K562 (cell line): Measurements from ENCODE around the gene CIAO3. TPM values are rescaled to one million over a fixed set of nuclear protein-coding genes. Genes with fewer than 3 reads are reported as not detected.
A peak's percentile ranks its signal among the peaks of the same experiment; 100 is the strongest.

Experiments
- ATAC-seq: fragments of 200-7000 bp; cut with Tn5 transposase; 3 replicates; pipeline ENCODE4 v1.9.1; 2020; ENCODE audit warnings: moderate library complexity
- BruUV-seq: library from RNA; stranded (reverse); fragments of 400-500 nt; replicated peaks from 2 replicates; lab custom pipeline; 2021; lab: Mats Ljungman, UMichigan
- CTCF ChIA-PET: fragments of 300-600 bp; formaldehyde crosslinking; extraction: SDS; loops from one replicate; lab custom pipeline; 2021; ENCODE audit warnings: low intra/inter-chr PET ratio; lab: Yijun Ruan, JAX
- POLR2A ChIA-PET: fragments of 300-600, 350-650 bp; sonication (Branson Sonifier 250); formaldehyde crosslinking; extraction: SDS; loops from one replicate; lab custom pipeline; 2021; ENCODE audit warnings: antibody characterized with exemption, inconsistent platforms; lab: Yijun Ruan, JAX
- DNase-seq, 4 experiments: peaks; one replicate each; pipeline versions ENCODE4 v3.0.0 to v3.0.0-alpha.2; 2011 to 2018; ENCODE audit warnings: low spot score in 3 of 4, mixed read lengths in 3 of 4; ENCODE audit errors: extremely low read depth in 1 of 4
- FAIRE-seq: peaks from 2 replicates; lab custom pipeline; 2011; peaks lifted over from hg19 to GRCh38; lab: Jason Lieb, UNC
- H2AFZ ChIP-seq: 2 replicates; pipeline ENCODE4 v1.6.0; 2011; ENCODE audit warnings: low read depth, low read length, control low read depth, inconsistent platforms
- H3K27ac ChIP-seq: fragments of 200-600 bp; 3 replicates; pipeline ENCODE4 v1.8.0; 2011; ENCODE audit warnings: low read depth, mild to moderate bottlenecking, control low read depth, inconsistent platforms, low read length, moderate library complexity, mixed read lengths; ENCODE audit errors: extremely low read depth
- H3K27me3 ChIP-seq, 2 experiments: fragments of 300-600 bp in 1 of 2; 2 replicates in 1 of 2; 3 replicates in 1 of 2; pipeline versions ENCODE4 v1.6.0 to v1.8.0; 2011; ENCODE audit warnings: inconsistent platforms in 2 of 2, low read length in 2 of 2, mild to moderate bottlenecking in 1 of 2, mixed read lengths in 1 of 2, moderate library complexity in 1 of 2; ENCODE audit not compliant: control insufficient read depth in 2 of 2, insufficient read depth in 2 of 2
- H3K36me3 ChIP-seq: fragments of 300-600 bp; 3 replicates; pipeline ENCODE4 v1.8.0; 2011; ENCODE audit warnings: mild to moderate bottlenecking, low read length, inconsistent platforms; ENCODE audit not compliant: control insufficient read depth, insufficient read depth
- H3K4me1 ChIP-seq, 2 experiments: fragments of 200-600 bp in 1 of 2; replicated peaks in 1 of 2; 2 replicates in 1 of 2; 3 replicates in 1 of 2; pipeline versions ENCODE4 v1.5.1 to v1.8.0; 2011; ENCODE audit warnings: inconsistent platforms in 2 of 2, low read length in 2 of 2, mild to moderate bottlenecking in 1 of 2, mixed read lengths in 1 of 2, moderate library complexity in 1 of 2; ENCODE audit not compliant: control insufficient read depth in 2 of 2, insufficient read depth in 2 of 2
- H3K4me2 ChIP-seq: 2 replicates; pipeline ENCODE4 v1.6.1; 2011; ENCODE audit warnings: low read length, control low read depth, inconsistent platforms, mixed read lengths; ENCODE audit not compliant: insufficient read depth
- H3K4me3 ChIP-seq: fragments of 200-600 bp; sonication (generic), shearing (Covaris generic); 2 replicates; pipeline ENCODE4 v1.5.1; 2016; ENCODE audit warnings: control low read depth, inconsistent platforms
- H3K79me2 ChIP-seq: fragments of 200-600 bp; 3 replicates; pipeline ENCODE4 v1.8.0; 2011; ENCODE audit warnings: low read length, inconsistent platforms; ENCODE audit not compliant: control insufficient read depth, insufficient read depth
- H3K9ac ChIP-seq, 2 experiments: 2 replicates each; pipeline versions ENCODE4 v1.6.0 to v1.6.1; 2011; ENCODE audit warnings: low read depth in 2 of 2, low read length in 2 of 2, control low read depth in 1 of 2, inconsistent platforms in 1 of 2, mild to moderate bottlenecking in 1 of 2, mixed read lengths in 1 of 2; ENCODE audit not compliant: insufficient read depth in 1 of 2
- H3K9me1 ChIP-seq: one replicate; pipeline ENCODE4 v1.6.0; 2011; ENCODE audit warnings: inconsistent platforms, mild to moderate bottlenecking, low read length, moderate library complexity; ENCODE audit not compliant: control insufficient read depth, insufficient read depth
- H3K9me3 ChIP-seq: replicated peaks from 2 replicates; pipeline ENCODE4 v1.5.1; 2011; ENCODE audit warnings: low read depth, low read length, inconsistent platforms; ENCODE audit not compliant: control insufficient read depth, insufficient read depth
- H4K20me1 ChIP-seq: replicated peaks from 2 replicates; pipeline ENCODE4 v1.6.1; 2011; ENCODE audit warnings: low read length, inconsistent platforms, mixed read lengths; ENCODE audit not compliant: control insufficient read depth, insufficient read depth
- E4F1 ChIP-seq: fragments of 250-450 bp; sonication (Bioruptor Pico); IDR thresholded peaks from 2 replicates; pipeline ENCODE4 v1.5.0; 2021; ENCODE audit warnings: mild to moderate bottlenecking, borderline replicate concordance
- EGR1 ChIP-seq: fragments of 450-650 bp; conservative IDR thresholded peaks from 2 replicates; pipeline ENCODE4 v1.6.1; 2017; ENCODE audit warnings: mild to moderate bottlenecking
- WGBS: fragments of 100-300 bp; shearing (Covaris generic); methylation state at CpG from one replicate; pipeline ENCODE4 v1.1.6; 2016; ENCODE audit warnings: low coverage, mixed read lengths; ENCODE audit not compliant: insufficient coverage; ENCODE audit errors: missing lambda C conversion rate; 5-methylcytosine and 5-hydroxymethylcytosine counted together
- in situ Hi-C: fragments of 300-500 bp; cut with MboI; formaldehyde crosslinking; loops from 4 replicates; pipeline ENCODE4 v1.15.0; 2018; ENCODE audit warnings: inconsistent platforms, mixed read lengths
- intact Hi-C: fragments of 100-400 bp; cut with micrococcal nuclease; formaldehyde crosslinking; loops from 2 replicates; pipeline ENCODE4 v1.14.2; 2022
- polyA plus RNA-seq, 8 experiments: library from polyadenylated mRNA; depleted of rRNA in 4 of 8; stranded (reverse) in 5 of 8; unstranded in 3 of 8; fragments of >200 nt; fragmentation: Nextera tagmentation in 2 of 8; fragmentation: Illumina TruSeq in 1 of 8; extraction: Ambion mirVana in 2 of 8; extraction: Trizol in 1 of 8; gene quantifications; 2 replicates each; pipeline versions ENCODE4 v1.2.1 to v1.2.3, GENCODE V29; 2011 to 2014; ENCODE audit warnings: inconsistent platforms in 1 of 8, missing spikeins in 1 of 8
- total RNA-seq, 7 experiments: library from RNA; depleted of rRNA in 6 of 7; stranded (reverse); fragments of >200 nt in 6 of 7; fragmentation: Illumina TruSeq in 2 of 7; extraction: Trizol in 2 of 7; gene quantifications; 2 replicates each; pipeline versions ENCODE4 v1.2.1 to v1.2.3, GENCODE V29; 2011 to 2021; ENCODE audit warnings: low replicate concordance in 1 of 7

The CIAO3 gene
- total and polyA plus RNA-seq, 9 of the 15 experiments (the other 6 are each of a cell fraction or from before 2014, with no cell fraction given) = 2.2 to 35.6 (median 18.7) TPM

DNA sequence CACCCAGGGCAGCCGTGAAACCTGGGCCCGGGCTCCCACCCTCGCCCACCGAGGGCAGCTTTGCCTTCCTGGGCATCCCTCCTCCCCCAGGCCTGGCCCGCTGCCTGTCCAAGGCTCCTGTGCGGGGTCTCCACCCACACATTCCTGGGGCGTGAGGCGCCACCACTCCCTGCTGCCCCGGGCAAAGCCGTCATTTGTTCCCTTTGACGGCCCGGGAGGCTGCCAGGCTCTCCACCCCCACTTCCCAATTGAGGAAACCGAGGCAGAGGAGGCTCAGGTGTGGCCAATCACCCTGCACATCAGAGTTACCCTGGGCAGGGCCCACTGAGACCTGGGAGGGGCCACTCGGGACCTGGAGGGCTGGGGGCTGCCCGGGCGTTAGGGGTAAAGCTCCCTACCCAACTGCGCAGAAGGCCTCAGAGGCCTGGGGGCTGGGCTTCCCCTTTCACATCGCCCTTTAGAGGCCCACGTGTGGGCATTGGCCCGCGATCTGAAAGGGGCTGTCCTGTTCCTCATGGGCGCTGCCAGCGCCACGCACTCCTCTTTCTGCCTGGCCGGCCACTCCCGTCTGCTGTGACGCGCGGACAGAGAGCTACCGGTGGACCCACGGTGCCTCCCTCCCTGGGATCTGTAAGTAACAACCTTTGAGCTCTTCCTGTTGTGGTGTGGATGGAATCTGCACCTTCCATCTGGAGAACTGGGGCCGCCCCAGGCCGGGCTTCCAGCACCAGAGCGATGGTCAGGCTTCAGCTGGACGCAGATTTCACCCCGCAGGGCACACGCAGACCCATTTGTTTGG, 19.9 kb upstream of the CIAO3 start, which contains the start of gene MSLN:
MSLN (plus strand) TSS at position 190 of the 799 bp plus-strand sequence. CDS start 1,947 bp downstream, outside the sequence.
- TF ChIP-seq EGR1 (0 out of 2 replicates have a peak, but pooled peaks have one; percentile 7), E4F1 (CRISPR knock-in tag) (no peak)
- no peak within 1 kb of the TSS for H3K4me3 ChIP-seq
- no TSS peak for BruUV-seq

More for the DNA sequence above, 19.9 kb upstream of the CIAO3 start, which contains the start of gene MSLN:
- ChIA-PET CTCF (no interaction called here), POLR2A (interaction anchor here (0.6 to 2.1 kb wide), 6 partner anchors 10 to 463 kb away, joined by 3 to 4 read pairs (median 3); no protein-coding TSS in a partner anchor)
- FAIRE-seq = no peak
- H3K79me2 ChIP-seq = no peaks in the 10 kb centered on the region
- 46% methylated on average over 30 of the region's 37 CpGs for WGBS
- H3K4me1 ChIP-seq = peaks cover 2 to 63% of the 10 kb centered on the region in 2 experiments; a peak in 4 of 5 replicates
- no peak for ATAC-seq
- intact Hi-C loops (no loop called here), in situ Hi-C loops (no loop called here)
- no peak for DNase-seq
- H3K36me3 ChIP-seq = no peaks in the 10 kb centered on the region
- no peak within 1 kb of the TSS for H3K27ac ChIP-seq
- H2AFZ ChIP-seq = no peak within 1 kb of the TSS
- H3K27me3 ChIP-seq = peaks cover 0 to 6% of the 10 kb centered on the region in 2 experiments; a peak in 1 of 5 replicates
- H3K4me2 ChIP-seq = no peak within 1 kb of the TSS
- H4K20me1 ChIP-seq = no peaks in the 10 kb centered on the region
- no peaks in the 10 kb centered on the region for H3K9me3 ChIP-seq
- H3K9me1 ChIP-seq = no peaks in the 10 kb centered on the region
- peak within 1 kb of the TSS in 1 of 2 experiments; percentile 81; a peak in 2 of 4 replicates for H3K9ac ChIP-seq
